Muscle of leg (tissue), 11 donors: ENCODE measurements around the gene GDF7. TPM values are rescaled to one million over a fixed set of nuclear protein-coding genes. Genes with fewer than 3 reads are reported as not detected.

Experiments
- DNase-seq: peaks from one replicate; pipeline ENCODE4 v3.0.0; 2013
- H3K27ac ChIP-seq: one replicate; pipeline ENCODE4 v1.5.1; 2013; ENCODE audit warnings: mild to moderate bottlenecking, low read length, control low read depth
- H3K27me3 ChIP-seq: one replicate; pipeline ENCODE4 v1.6.1; 2013; ENCODE audit warnings: low read length; ENCODE audit not compliant: control insufficient read depth, insufficient read depth
- H3K36me3 ChIP-seq: one replicate; pipeline ENCODE4 v1.6.1; 2013; ENCODE audit warnings: low read length; ENCODE audit not compliant: control insufficient read depth, insufficient read depth
- H3K4me1 ChIP-seq: one replicate; pipeline ENCODE4 v1.6.1; 2013; ENCODE audit warnings: low read length; ENCODE audit not compliant: control insufficient read depth, insufficient read depth
- H3K4me3 ChIP-seq: one replicate; pipeline ENCODE4 v1.5.1; 2013; ENCODE audit warnings: low read length, control low read depth
- H3K9me3 ChIP-seq: replicated peaks from 2 replicates; pipeline ENCODE4 v1.6.1; 2013; ENCODE audit warnings: low read depth, low read length; ENCODE audit not compliant: control insufficient read depth
- WGBS: methylation state at CpG from one replicate; pipeline ENCODE4 v1.1.5; 2013; ENCODE audit warnings: missing lambda C conversion rate; ENCODE audit not compliant: insufficient coverage; 5-methylcytosine and 5-hydroxymethylcytosine counted together
- polyA plus RNA-seq, 8 donors: library from polyadenylated mRNA; unstranded; fragments of 120-200 nt; gene quantifications; one replicate each; pipeline versions ENCODE4 v1.2.1 to v1.2.3, GENCODE V29; 2013; ENCODE audit warnings: inconsistent platforms in 1 of 8, low replicate concordance in 1 of 8; ENCODE audit not compliant: insufficient read length in 8 of 8, insufficient read depth in 1 of 8
- total RNA-seq: library from RNA; stranded (reverse); fragments of 120-200 nt; gene quantifications from one replicate; pipeline ENCODE4 v1.2.4, GENCODE V29; 2013

GDF7 gene
- total and polyA plus RNA-seq, 9 donors = 0.29 to 0.81 (median 0.56) TPM

GRCh38 chr2:20684581-20685063 lies 17.7 kb downstream of the GDF7 start:
- Histone ChIP-seq H3K27ac (no peak overlapping the region), H3K9me3 (no peaks in the 10 kb centered on the region), H3K36me3 (peaks cover 15% of the 10 kb centered on the region), H3K4me3 (no peak overlapping the region), H3K4me1 (peaks cover 4% of the 10 kb centered on the region), H3K27me3 (no peaks in the 10 kb centered on the region)
- DNase-seq = no peak
- 82% methylated on average over 6 of the region's 6 CpGs for WGBS

- Histone ChIP-seq H3K27ac (no peak overlapping the region), H3K4me1 (no peaks in the 10 kb centered on the region), H3K27me3 (no peaks in the 10 kb centered on the region), H3K9me3 (no peaks in the 10 kb centered on the region), H3K36me3 (peaks cover 11% of the 10 kb centered on the region), H3K4me3 (no peak overlapping the region)
- 100% methylated on average over 1 of the region's 4 CpGs for WGBS
- no peak for DNase-seq
Observed at GRCh38 chr2:20687260-20687832, 20.4 kb downstream of the GDF7 start.

- DNase-seq = no peak
- H3K4me1 ChIP-seq = no peaks in the 10 kb centered on the region
- no peaks in the 10 kb centered on the region for H3K27me3 ChIP-seq
- WGBS = 78% methylated on average over 4 of the region's 11 CpGs
- H3K36me3 ChIP-seq = peaks cover 7% of the 10 kb centered on the region
- H3K27ac ChIP-seq = no peak overlapping the region
- H3K9me3 ChIP-seq = no peaks in the 10 kb centered on the region
- no peak overlapping the region for H3K4me3 ChIP-seq
Observed at GRCh38 chr2:20689428-20690264, 22.7 kb downstream of the GDF7 start.

GRCh38 chr2:20691076-20691734 lies 24.3 kb downstream of the GDF7 start:
- Histone ChIP-seq H3K9me3 (no peaks in the 10 kb centered on the region), H3K36me3 (peaks cover 9% of the 10 kb centered on the region), H3K27ac (no peak overlapping the region), H3K27me3 (no peaks in the 10 kb centered on the region), H3K4me1 (peaks cover 2% of the 10 kb centered on the region), H3K4me3 (no peak overlapping the region)
- no peak for DNase-seq
- WGBS = 89% methylated on average over 4 of the region's 6 CpGs

- H3K36me3 ChIP-seq = peaks cover 9% of the 10 kb centered on the region
- no peak for DNase-seq
- no peaks in the 10 kb centered on the region for H3K27me3 ChIP-seq
- no peak overlapping the region for H3K4me3 ChIP-seq
- no CpG with 5 or more reads among the region's 2 CpGs for WGBS
- no peak overlapping the region for H3K27ac ChIP-seq
- H3K9me3 ChIP-seq = no peaks in the 10 kb centered on the region
- H3K4me1 ChIP-seq = peaks cover 4% of the 10 kb centered on the region
Observed at GRCh38 chr2:20692081-20692480, 25.1 kb downstream of the GDF7 start.

GRCh38 chr2:20693317-20693716 lies 26.4 kb downstream of the GDF7 start:
- H3K27me3 ChIP-seq = no peaks in the 10 kb centered on the region
- H3K4me1 ChIP-seq = peaks cover 4% of the 10 kb centered on the region
- H3K9me3 ChIP-seq = no peaks in the 10 kb centered on the region
- 72% methylated on average over 2 of the region's 3 CpGs for whole genome bisulfite sequencing
- H3K27ac ChIP-seq = no peak overlapping the region
- peaks cover 9% of the 10 kb centered on the region for H3K36me3 ChIP-seq
- no peak for DNase-seq
- H3K4me3 ChIP-seq = no peak overlapping the region

- no peak overlapping the region for H3K27ac ChIP-seq
- peaks cover 9% of the 10 kb centered on the region for H3K36me3 ChIP-seq
- no CpG with 5 or more reads among the region's 2 CpGs for WGBS
- H3K27me3 ChIP-seq = no peaks in the 10 kb centered on the region
- H3K9me3 ChIP-seq = no peaks in the 10 kb centered on the region
- H3K4me1 ChIP-seq = peaks cover 4% of the 10 kb centered on the region
- peak; percentile 25 for DNase-seq
- no peak overlapping the region for H3K4me3 ChIP-seq
Observed at GRCh38 chr2:20696366-20696765, 29.4 kb downstream of the GDF7 start.

GRCh38 chr2:20697322-20697934 lies 30.5 kb downstream of the GDF7 start:
- no peaks in the 10 kb centered on the region for H3K27me3 ChIP-seq
- peaks cover 4% of the 10 kb centered on the region for H3K4me1 ChIP-seq
- H3K9me3 ChIP-seq = no peaks in the 10 kb centered on the region
- WGBS = no CpG with 5 or more reads among the region's 2 CpGs
- H3K4me3 ChIP-seq = no peak overlapping the region
- H3K36me3 ChIP-seq = peaks cover 9% of the 10 kb centered on the region
- DNase-seq = no peak
- no peak overlapping the region for H3K27ac ChIP-seq

GRCh38 chr2:20698916-20699613 lies 32.1 kb downstream of the GDF7 start:
- Histone ChIP-seq H3K4me1 (peaks cover 4% of the 10 kb centered on the region), H3K9me3 (no peaks in the 10 kb centered on the region), H3K4me3 (no peak overlapping the region), H3K27ac (no peak overlapping the region), H3K27me3 (no peaks in the 10 kb centered on the region), H3K36me3 (peaks cover 5% of the 10 kb centered on the region)
- no CpG with 5 or more reads among the region's 4 CpGs for WGBS
- DNase-seq = no peak
